ENCODE results near the gene SMIM3. TPM values are rescaled to one million over a fixed set of nuclear protein-coding genes. Genes with fewer than 3 reads are reported as not detected.

Gene SMIM3
- total RNA-seq, 1 donor from 2014 or later: 3.4 TPM

GRCh38 chr5:150779397-150780186 lies 1.0 kb downstream of the SMIM3 start:
- H3K27me3 ChIP-seq (ENCODE audit: control insufficient read depth, insufficient read depth, low read length): no peaks in the 10 kb centered on the region
- DNase-seq (ENCODE audit: low read depth) (no peak), FAIRE-seq (no peak)
- H3K36me3 ChIP-seq (ENCODE audit: control insufficient read depth, insufficient read depth, low read length): no peaks in the 10 kb centered on the region
- no peak for TF ChIP-seq CTCF (IDR thresholded peaks at IDR 0.05; ENCODE audit: insufficient read depth, low read length, severe bottlenecking)
- H3K4me3 ChIP-seq (ENCODE audit: low read depth, low read length): peak overlapping the region; percentile 72

DNA sequence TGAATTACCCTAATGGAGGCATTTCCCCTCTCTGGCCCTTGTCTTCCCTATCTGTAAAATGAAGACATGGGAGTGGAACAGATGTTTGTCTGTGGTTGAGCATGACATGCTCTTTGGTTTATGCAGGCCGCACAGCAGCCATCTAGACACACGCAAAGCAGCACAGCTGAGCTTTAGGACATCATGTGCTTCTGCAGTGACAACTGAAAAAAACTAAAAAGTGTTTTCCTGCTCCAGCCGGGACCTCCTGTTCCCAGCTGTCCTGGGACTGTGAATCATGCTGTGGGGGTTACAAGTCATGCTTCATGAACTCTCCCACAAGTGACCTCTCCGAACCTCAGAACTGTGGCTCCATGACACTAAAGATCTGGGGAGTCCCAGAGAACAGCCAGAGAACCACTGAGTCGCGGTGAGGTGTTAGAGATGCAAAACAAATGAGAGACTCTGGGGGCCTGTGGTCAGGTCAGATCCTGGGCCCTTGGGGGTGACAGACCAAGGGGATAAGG lies 1.7 kb downstream of the SMIM3 start:
- no peak for DNase-seq (ENCODE audit: low read depth)
- TF ChIP-seq CTCF (IDR thresholded peaks at IDR 0.05; ENCODE audit: insufficient read depth, low read length, severe bottlenecking): no peak
- H3K27me3 ChIP-seq (ENCODE audit: control insufficient read depth, insufficient read depth, low read length): no peaks in the 10 kb centered on the region
- no peak for FAIRE-seq
- no peaks in the 10 kb centered on the region for H3K36me3 ChIP-seq (ENCODE audit: control insufficient read depth, insufficient read depth, low read length)
- H3K4me3 ChIP-seq (ENCODE audit: low read depth, low read length): no peak overlapping the region

- H3K4me3 ChIP-seq (ENCODE audit: low read depth, low read length): no peak overlapping the region
- DNase-seq (ENCODE audit: low read depth): peak; percentile 85
- TF ChIP-seq CTCF (IDR thresholded peaks at IDR 0.05; ENCODE audit: insufficient read depth, low read length, severe bottlenecking): no peak
- no peaks in the 10 kb centered on the region for H3K27me3 ChIP-seq (ENCODE audit: control insufficient read depth, insufficient read depth, low read length)
- no peak for FAIRE-seq
- H3K36me3 ChIP-seq (ENCODE audit: control insufficient read depth, insufficient read depth, low read length): no peaks in the 10 kb centered on the region
Observed at GRCh38 chr5:150780816-150781221, 2.3 kb downstream of the SMIM3 start.

DNA sequence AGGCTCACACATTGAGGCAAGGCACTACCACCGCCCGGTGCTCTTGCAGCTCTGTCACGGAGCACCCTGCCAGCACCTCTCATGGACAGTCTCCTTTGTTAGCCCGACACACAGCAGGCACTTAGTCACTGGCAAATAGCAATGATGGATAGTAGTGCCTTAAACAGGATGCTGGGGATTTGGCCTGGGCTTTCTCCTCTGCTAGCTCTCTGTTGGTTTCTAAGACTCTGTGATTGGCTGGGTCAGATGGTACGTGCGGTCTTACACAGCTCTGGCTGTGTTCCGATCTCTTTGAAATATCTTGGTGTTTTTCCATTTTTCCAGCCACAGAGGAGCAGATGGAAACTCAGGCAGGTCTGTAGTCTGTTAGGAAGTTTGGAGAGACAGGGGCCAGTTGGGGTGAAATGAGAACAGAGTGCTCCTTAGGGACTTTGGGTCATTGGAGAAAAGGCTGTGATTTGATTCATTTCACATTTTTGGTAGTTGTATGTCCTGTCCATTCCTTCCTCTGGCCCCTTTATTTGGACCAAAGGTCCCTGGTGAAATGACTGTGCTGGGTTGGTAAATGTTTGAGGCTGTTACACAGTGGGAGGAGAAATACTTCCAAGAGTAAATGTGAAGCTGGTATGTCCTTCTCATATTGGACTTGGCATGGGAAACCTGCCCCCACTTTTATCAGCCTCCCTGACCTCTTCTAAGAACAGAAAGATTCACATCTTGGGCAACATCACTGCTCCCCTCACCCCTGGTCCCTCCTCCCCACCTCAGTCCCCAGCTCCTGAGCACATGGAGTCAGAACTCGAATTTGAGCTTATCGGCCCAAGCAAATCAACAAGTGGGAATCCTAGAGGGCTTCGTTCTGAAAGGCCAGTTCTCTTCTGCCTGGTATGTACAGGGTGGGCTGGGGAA lies 3.4 kb downstream of the SMIM3 start:
- Histone ChIP-seq H3K27me3 (ENCODE audit: control insufficient read depth, insufficient read depth, low read length) (no peaks in the 10 kb centered on the region), H3K36me3 (ENCODE audit: control insufficient read depth, insufficient read depth, low read length) (no peaks in the 10 kb centered on the region), H3K4me3 (ENCODE audit: low read depth, low read length) (no peak overlapping the region)
- DNase-seq (ENCODE audit: low read depth) (no peak), FAIRE-seq (no peak)
- TF ChIP-seq CTCF (IDR thresholded peaks at IDR 0.05; ENCODE audit: insufficient read depth, low read length, severe bottlenecking): no peak

DNA sequence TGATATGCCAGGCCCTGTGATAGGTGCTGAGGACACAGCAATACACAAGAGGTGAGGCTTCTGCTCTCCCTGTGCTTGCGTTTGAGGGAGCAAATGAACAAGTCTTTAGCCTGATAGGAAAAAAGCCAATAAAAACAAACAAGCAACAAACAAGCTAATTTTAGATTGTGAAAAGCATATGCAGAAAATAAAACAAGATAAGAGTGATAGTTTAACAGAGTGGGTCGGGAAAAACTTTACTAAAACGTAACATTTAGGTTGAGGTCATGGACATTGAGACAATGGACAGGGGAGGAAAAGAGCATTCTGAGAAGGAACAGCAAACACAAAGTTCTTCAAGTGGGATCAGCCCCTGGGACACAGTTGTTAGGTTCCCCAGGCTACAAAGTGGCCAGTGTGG lies 4.3 kb downstream of the SMIM3 start:
- no peak for TF ChIP-seq CTCF (IDR thresholded peaks at IDR 0.05; ENCODE audit: insufficient read depth, low read length, severe bottlenecking)
- FAIRE-seq (no peak), DNase-seq (ENCODE audit: low read depth) (no peak)
- H3K4me3 ChIP-seq (ENCODE audit: low read depth, low read length): no peak overlapping the region
- no peaks in the 10 kb centered on the region for H3K27me3 ChIP-seq (ENCODE audit: control insufficient read depth, insufficient read depth, low read length)
- no peaks in the 10 kb centered on the region for H3K36me3 ChIP-seq (ENCODE audit: control insufficient read depth, insufficient read depth, low read length)

Measured in bronchial epithelial cell (primary cell).